H1 (cell line): ENCODE data around the gene CABCOCO1. TPM values are rescaled to one million over a fixed set of nuclear protein-coding genes. Genes with fewer than 3 reads are reported as not detected.

Source experiments
- CTCF ChIA-PET: fragments of 300-600 bp; sonication (Branson Sonifier 250); formaldehyde crosslinking; loops from one replicate; lab custom pipeline; 2021; ENCODE audit not compliant: partially characterized antibody; lab: Charles Lee
- POLR2A ChIA-PET: fragments of 300-600 bp; sonication (Branson Sonifier 250); formaldehyde crosslinking; loops from one replicate; lab custom pipeline; 2021; ENCODE audit warnings: inconsistent platforms; ENCODE audit not compliant: partially characterized antibody; lab: Charles Lee
- DNase-seq, 2 experiments: peaks; one replicate each; pipeline versions ENCODE4 v3.0.0 to v3.0.0-alpha.2; 2010 to 2022; ENCODE audit warnings: low spot score in 2 of 2, low read depth in 1 of 2, mixed read lengths in 1 of 2
- FAIRE-seq: peaks from 2 replicates; lab custom pipeline; 2011; peaks lifted over from hg19 to GRCh38; lab: Jason Lieb, UNC
- H2AFZ ChIP-seq: 2 replicates; pipeline ENCODE4 v1.8.1; 2012; ENCODE audit warnings: low read length, inconsistent platforms
- H2AK5ac ChIP-seq: 2 replicates; pipeline ENCODE4 v1.6.1; 2013; ENCODE audit warnings: low read depth, low read length
- H2BK120ac ChIP-seq: replicated peaks from 2 replicates; pipeline ENCODE3; 2013; ENCODE audit warnings: low read depth, low read length, inconsistent platforms
- H2BK12ac ChIP-seq: 2 replicates; pipeline ENCODE4 v1.6.1; 2013; ENCODE audit warnings: low read depth, low read length
- H2BK15ac ChIP-seq: 2 replicates; pipeline ENCODE4 v1.6.1; 2013; ENCODE audit warnings: low read length
- H2BK20ac ChIP-seq: 2 replicates; pipeline ENCODE4 v1.6.1; 2013; ENCODE audit warnings: low read length
- H2BK5ac ChIP-seq: 2 replicates; pipeline ENCODE4 v1.6.1; 2013; ENCODE audit warnings: low read depth, low read length
- H3K14ac ChIP-seq: 2 replicates; pipeline ENCODE4 v1.6.1; 2013; ENCODE audit warnings: inconsistent platforms; ENCODE audit not compliant: insufficient read length
- H3K18ac ChIP-seq: 2 replicates; pipeline ENCODE4 v1.6.1; 2013; ENCODE audit warnings: low read length; ENCODE audit errors: extremely low read depth
- H3K23ac ChIP-seq: 2 replicates; pipeline ENCODE4 v1.6.1; 2013; ENCODE audit warnings: inconsistent platforms; ENCODE audit not compliant: insufficient read length
- H3K23me2 ChIP-seq: 2 replicates; pipeline ENCODE4 v1.6.1; 2013; ENCODE audit warnings: low read depth, low read length
- H3K27ac ChIP-seq: 2 replicates; pipeline ENCODE4 v1.6.1; 2011; ENCODE audit warnings: low read depth, low read length, inconsistent platforms
- H3K27me3 ChIP-seq, 4 experiments: replicated peaks in 1 of 4; 1 replicate in 1 of 4; 2 replicates in 3 of 4; pipeline versions ENCODE4 v1.6.1 to v1.8.1; 2011 to 2013; ENCODE audit warnings: low read length in 3 of 4, mild to moderate bottlenecking in 3 of 4, inconsistent platforms in 2 of 4, mixed read lengths in 2 of 4, moderate library complexity in 1 of 4; ENCODE audit not compliant: control insufficient read depth in 3 of 4, insufficient read depth in 3 of 4; ENCODE audit errors: extremely low read depth in 1 of 4
- H3K36me3 ChIP-seq, 4 experiments: 2 replicates each; pipeline versions ENCODE4 v1.6.1 to v1.8.1; 2011 to 2013; ENCODE audit warnings: mild to moderate bottlenecking in 4 of 4, low read length in 3 of 4, moderate library complexity in 2 of 4, control low read depth in 1 of 4, inconsistent platforms in 1 of 4; ENCODE audit not compliant: insufficient read depth in 4 of 4, control insufficient read depth in 2 of 4
- H3K4ac ChIP-seq: replicated peaks from 2 replicates; pipeline ENCODE3; 2013; ENCODE audit warnings: low read length, low read depth, mixed read lengths, inconsistent platforms; ENCODE audit not compliant: insufficient read length
- H3K4me1 ChIP-seq, 4 experiments: replicated peaks in 1 of 4; 1 replicate in 1 of 4; 2 replicates in 3 of 4; pipeline versions ENCODE4 v1.6.1 to v1.8.1; 2011 to 2013; ENCODE audit warnings: low read length in 3 of 4, inconsistent platforms in 2 of 4, mixed read lengths in 1 of 4; ENCODE audit not compliant: insufficient read depth in 4 of 4, control insufficient read depth in 3 of 4
- H3K4me2 ChIP-seq, 2 experiments: 2 replicates each; pipeline versions ENCODE4 v1.6.1 to v1.8.1; 2011 to 2013; ENCODE audit warnings: low read depth in 2 of 2, low read length in 2 of 2, control low read depth in 1 of 2, inconsistent platforms in 1 of 2, mild to moderate bottlenecking in 1 of 2; ENCODE audit not compliant: insufficient read depth in 1 of 2
- H3K4me3 ChIP-seq, 4 experiments: fragments of 200-600, 300-600 bp in 1 of 4; sonication (generic), shearing (Covaris generic), sonication (Bioruptor Twin) in 1 of 4; 2 replicates each; pipeline versions ENCODE4 v1.5.1 to v1.8.1; 2011 to 2016; ENCODE audit warnings: low read length in 4 of 4, low read depth in 3 of 4, control low read depth in 2 of 4, inconsistent platforms in 2 of 4, mild to moderate bottlenecking in 2 of 4, mixed read lengths in 1 of 4, moderate library complexity in 1 of 4; ENCODE audit not compliant: insufficient read depth in 2 of 4; ENCODE audit errors: extremely low read depth in 1 of 4
- H3K56ac ChIP-seq: replicated peaks from 2 replicates; pipeline ENCODE3; 2013; ENCODE audit warnings: low read depth, mild to moderate bottlenecking, mixed read lengths, low read length, inconsistent platforms; ENCODE audit not compliant: insufficient read length
- H3K79me1 ChIP-seq: 2 replicates; pipeline ENCODE4 v1.6.1; 2013; ENCODE audit warnings: low read depth, low read length, control low read depth
- H3K79me2 ChIP-seq, 2 experiments: 2 replicates each; pipeline versions ENCODE4 v1.6.1 to v1.8.1; 2012 to 2013; ENCODE audit warnings: low read length in 2 of 2, mild to moderate bottlenecking in 2 of 2, inconsistent platforms in 1 of 2; ENCODE audit not compliant: insufficient read depth in 2 of 2, control insufficient read depth in 1 of 2
- H3K9ac ChIP-seq, 4 experiments: replicated peaks in 1 of 4; 1 replicate in 1 of 4; 2 replicates in 3 of 4; pipeline versions ENCODE4 v1.6.1 to v1.8.1; 2011 to 2013; ENCODE audit warnings: low read depth in 3 of 4, low read length in 3 of 4, control low read depth in 2 of 4, mild to moderate bottlenecking in 2 of 4, moderate library complexity in 2 of 4, inconsistent platforms in 1 of 4; ENCODE audit errors: extremely low read depth in 1 of 4
- H3K9me3 ChIP-seq, 2 experiments: 2 replicates each; pipeline versions ENCODE4 v1.6.1 to v1.8.1; 2012 to 2013; ENCODE audit warnings: mild to moderate bottlenecking in 2 of 2, moderate library complexity in 2 of 2, control low read depth in 1 of 2, inconsistent platforms in 1 of 2, low read depth in 1 of 2, low read length in 1 of 2, mixed read lengths in 1 of 2; ENCODE audit not compliant: insufficient read depth in 2 of 2
- H4K20me1 ChIP-seq, 2 experiments: replicated peaks in 1 of 2; 2 replicates each; pipeline versions ENCODE3 to v1.8.1; 2011 to 2013; ENCODE audit warnings: inconsistent platforms in 2 of 2, low read length in 2 of 2, mild to moderate bottlenecking in 1 of 2; ENCODE audit not compliant: insufficient read depth in 2 of 2, control insufficient read depth in 1 of 2
- H4K5ac ChIP-seq: 2 replicates; pipeline ENCODE4 v1.6.1; 2013; ENCODE audit warnings: low read length, low read depth, mixed read lengths, inconsistent platforms; ENCODE audit not compliant: insufficient read length
- H4K8ac ChIP-seq: 2 replicates; pipeline ENCODE4 v1.8.0; 2013; ENCODE audit warnings: mild to moderate bottlenecking, moderate library complexity, low read length, inconsistent platforms; ENCODE audit not compliant: insufficient read depth; ENCODE audit errors: extremely low read depth
- H4K91ac ChIP-seq: replicated peaks from 2 replicates; pipeline ENCODE3; 2013; ENCODE audit warnings: low read length, mixed read lengths, inconsistent platforms; ENCODE audit not compliant: insufficient read length
- BACH1 ChIP-seq: IDR thresholded peaks from 2 replicates; pipeline ENCODE4 v1.6.1; 2012; ENCODE audit warnings: low read length, improper control_type of control experiment
- CHD2 ChIP-seq: IDR thresholded peaks from 2 replicates; pipeline ENCODE4 v1.6.1; 2012; ENCODE audit warnings: low read length, improper control_type of control experiment
- PHF8 ChIP-seq: fragments of 200-600 bp; sonication (generic); conservative IDR thresholded peaks from 2 replicates; pipeline ENCODE4 v1.7.1; 2012; ENCODE audit warnings: low read depth, mild to moderate bottlenecking, inconsistent platforms, low read length, moderate library complexity
- POLR2A ChIP-seq, 2 experiments: IDR thresholded peaks; 1 replicate in 1 of 2; 2 replicates in 1 of 2; pipeline ENCODE4 v1.6.1; 2011; ENCODE audit warnings: low read depth in 2 of 2, low read length in 2 of 2, mild to moderate bottlenecking in 2 of 2; ENCODE audit errors: control extremely low read depth in 1 of 2
- WGBS, 2 experiments: shearing (Covaris generic) in 1 of 2; methylation state at CpG; one replicate each; pipeline versions ENCODE4 v1.1.6 to v1.1.7; 2013 to 2015; ENCODE audit warnings: low lambda C conversion rate in 2 of 2, mixed read lengths in 2 of 2, inconsistent platforms in 1 of 2, low coverage in 1 of 2, missing lambda C conversion rate in 1 of 2; ENCODE audit not compliant: insufficient replicate concordance in 2 of 2, insufficient coverage in 1 of 2, insufficient read length in 1 of 2; ENCODE audit errors: extremely low coverage in 1 of 2, missing lambda C conversion rate in 1 of 2; 5-methylcytosine and 5-hydroxymethylcytosine counted together
- polyA plus RNA-seq, 7 experiments: library from polyadenylated mRNA; depleted of rRNA in 3 of 7; stranded (reverse) in 5 of 7; unstranded in 2 of 7; fragments of >200 nt in 5 of 7; fragments of 200-250 nt in 2 of 7; gene quantifications; 1 replicate in 5 of 7; 2 replicates in 1 of 7; 4 replicates in 1 of 7; pipeline versions ENCODE4 v1.2.1 to v1.2.3, GENCODE V29; 2011 to 2013; ENCODE audit warnings: missing spikeins in 2 of 7, mixed read lengths in 2 of 7
- total RNA-seq: library from RNA; stranded (reverse); fragmentation: NEBNext Ultra II Directional; extraction: Animal tissue kit (Norgen Biotek cat#: 25700); gene quantifications from 2 replicates; pipeline ENCODE4 v1.2.1, GENCODE V29; 2021
- TF ChIP-seq, protein P1 (sequence below), 3 experiments: IDR thresholded peaks; 1 replicate in 2 of 3; 2 replicates in 1 of 3; pipeline versions ENCODE4 v1.5.1 to v1.6.1; 2011; ENCODE audit warnings: low read length in 3 of 3, mild to moderate bottlenecking in 3 of 3, inconsistent platforms in 2 of 3, low read depth in 1 of 3, moderate library complexity in 1 of 3; ENCODE audit not compliant: insufficient read depth in 1 of 3; ENCODE audit errors: control extremely low read depth in 1 of 3

The CABCOCO1 gene
- total and polyA plus RNA-seq, 2 of the 8 experiments (the other 6 are each of a cell fraction or from before 2014, with no cell fraction given): not detected

DNA sequence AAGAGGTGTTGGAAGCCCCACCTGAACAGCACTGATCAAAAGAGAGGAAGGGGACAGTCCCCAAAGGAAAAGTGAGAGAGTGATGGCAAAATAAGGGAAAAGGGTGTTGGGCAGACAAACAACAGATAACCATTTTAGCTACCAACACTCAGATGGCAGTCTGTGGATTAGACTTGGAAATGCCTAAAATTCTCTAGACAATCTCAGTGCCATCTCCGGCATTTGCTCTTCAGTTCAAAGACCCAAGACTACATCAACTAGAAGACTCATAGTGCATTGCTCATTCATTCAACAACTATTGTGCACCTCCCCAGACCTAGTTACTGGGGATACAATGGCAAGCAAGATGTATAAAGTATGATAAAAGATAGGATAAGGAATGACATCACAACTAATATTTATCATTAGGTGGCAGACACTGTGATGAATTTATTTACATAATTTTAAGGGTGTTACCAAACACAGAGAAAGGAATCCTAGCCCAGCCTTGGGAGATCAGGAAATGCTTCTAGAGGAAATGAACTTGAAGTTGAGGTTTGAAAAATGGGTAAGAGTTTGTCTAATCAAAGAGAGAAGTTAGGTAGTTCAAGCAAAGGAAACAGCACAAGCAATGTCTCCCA is 129.5 kb downstream of the CABCOCO1 start:
- no peaks in the 10 kb centered on the region for H3K23me2 ChIP-seq
- H3K36me3 ChIP-seq: no peaks in the 10 kb centered on the region
- no peak overlapping the region for H3K4ac ChIP-seq
- DNase-seq (no peak), FAIRE-seq (no peak)
- ChIA-PET CTCF (interaction anchor here (1.1 kb wide), 1 partner anchor 25 kb away, joined by 3 read pairs; no protein-coding TSS in a partner anchor), POLR2A (no interaction called here)
- H3K56ac ChIP-seq: no peak overlapping the region
- H2BK12ac ChIP-seq: no peak overlapping the region
- H3K9me3 ChIP-seq: no peaks in the 10 kb centered on the region
- H3K14ac ChIP-seq: no peak overlapping the region
- H4K91ac ChIP-seq: no peak overlapping the region
- no peaks in the 10 kb centered on the region for H4K20me1 ChIP-seq
- no peak overlapping the region for H3K4me3 ChIP-seq
- no peak overlapping the region for H3K23ac ChIP-seq
- no peak overlapping the region for H2BK120ac ChIP-seq
- H2AK5ac ChIP-seq: no peak overlapping the region
- H3K9ac ChIP-seq: no peak overlapping the region
- no peak overlapping the region for H2BK5ac ChIP-seq
- H3K27ac ChIP-seq: no peak overlapping the region
- H3K27me3 ChIP-seq: no peaks in the 10 kb centered on the region
- no peak overlapping the region for H3K4me2 ChIP-seq
- H4K5ac ChIP-seq: no peak overlapping the region
- H4K8ac ChIP-seq: no peak overlapping the region
- no peak overlapping the region for H2BK20ac ChIP-seq
- no peak overlapping the region for H2AFZ ChIP-seq
- TF ChIP-seq CHD2 (no peak), PHF8 (no peak), BACH1 (no peak), POLR2A (IDR thresholded peaks at IDR 0.05; ENCODE audit: control extremely low read depth in 1 of 2, low read depth in 2 of 2, low read length in 2 of 2) (no peak)
- TF ChIP-seq, protein P1, sequence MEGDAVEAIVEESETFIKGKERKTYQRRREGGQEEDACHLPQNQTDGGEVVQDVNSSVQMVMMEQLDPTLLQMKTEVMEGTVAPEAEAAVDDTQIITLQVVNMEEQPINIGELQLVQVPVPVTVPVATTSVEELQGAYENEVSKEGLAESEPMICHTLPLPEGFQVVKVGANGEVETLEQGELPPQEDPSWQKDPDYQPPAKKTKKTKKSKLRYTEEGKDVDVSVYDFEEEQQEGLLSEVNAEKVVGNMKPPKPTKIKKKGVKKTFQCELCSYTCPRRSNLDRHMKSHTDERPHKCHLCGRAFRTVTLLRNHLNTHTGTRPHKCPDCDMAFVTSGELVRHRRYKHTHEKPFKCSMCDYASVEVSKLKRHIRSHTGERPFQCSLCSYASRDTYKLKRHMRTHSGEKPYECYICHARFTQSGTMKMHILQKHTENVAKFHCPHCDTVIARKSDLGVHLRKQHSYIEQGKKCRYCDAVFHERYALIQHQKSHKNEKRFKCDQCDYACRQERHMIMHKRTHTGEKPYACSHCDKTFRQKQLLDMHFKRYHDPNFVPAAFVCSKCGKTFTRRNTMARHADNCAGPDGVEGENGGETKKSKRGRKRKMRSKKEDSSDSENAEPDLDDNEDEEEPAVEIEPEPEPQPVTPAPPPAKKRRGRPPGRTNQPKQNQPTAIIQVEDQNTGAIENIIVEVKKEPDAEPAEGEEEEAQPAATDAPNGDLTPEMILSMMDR (IDR thresholded peaks at IDR 0.05; ENCODE audit: control extremely low read depth in 1 of 3, insufficient read depth in 1 of 3, low read depth in 1 of 3, low read length in 3 of 3): no peak
- H3K4me1 ChIP-seq: no peaks in the 10 kb centered on the region
- no peak overlapping the region for H3K18ac ChIP-seq
- H3K79me2 ChIP-seq: no peaks in the 10 kb centered on the region
- WGBS, 2 experiments: 100% methylated on average over 1 of the region's 1 CpG; no CpG with 5 or more reads in 1 of the 2 experiments
- H2BK15ac ChIP-seq: no peak overlapping the region
- H3K79me1 ChIP-seq: no peaks in the 10 kb centered on the region
